GM19239 (cell line): ENCODE results near the gene GRAMD1A.
"Not testable (repeated sequence)": the region's sequence is repeated elsewhere in the genome, so short reads cannot be mapped to it uniquely, and the experiment has no call there.

Source experiments
- DNase-seq: peaks from one replicate; pipeline ENCODE4 v3.0.0; 2011; ENCODE audit warnings: low spot score; ENCODE audit not compliant: insufficient read length
- FAIRE-seq: peaks from 2 replicates; lab custom pipeline; 2011; peaks lifted over from hg19 to GRCh38; lab: Jason Lieb, UNC

Gene GRAMD1A

GRCh38 chr19:35015270-35015953 lies 15.3 kb downstream of the GRAMD1A start:
- DNase-seq, result no peak
- FAIRE-seq, result no peak

- DNase-seq (no peak), FAIRE-seq (no peak)
These were observed 15.8 kb downstream of the GRAMD1A start for GRCh38 chr19:35015954-35016351.

GRCh38 chr19:35017507-35017906 lies 17.4 kb downstream of the GRAMD1A start:
- DNase-seq (no peak), FAIRE-seq (no peak)

- DNase-seq, result no peak
- no peak for FAIRE-seq
These were observed 18.3 kb downstream of the GRAMD1A start for GRCh38 chr19:35018379-35018778.

- FAIRE-seq (no peak), DNase-seq (no peak)
These were observed 19.0 kb downstream of the GRAMD1A start for GRCh38 chr19:35019144-35019543.

GRCh38 chr19:35021016-35021415 lies 20.9 kb downstream of the GRAMD1A start:
- no peak for DNase-seq
- no peak for FAIRE-seq

- FAIRE-seq (no peak), DNase-seq (no peak)
These were observed 21.5 kb downstream of the GRAMD1A start for GRCh38 chr19:35021596-35021995.

GRCh38 chr19:35022460-35022859 lies 22.3 kb downstream of the GRAMD1A start:
- DNase-seq, result no peak

GRCh38 chr19:35023428-35023827 lies 23.3 kb downstream of the GRAMD1A start:
- FAIRE-seq (no peak), DNase-seq (no peak)

More at GRCh38 chr19:35022460-35022859, 22.3 kb downstream of the GRAMD1A start:
- no peak for FAIRE-seq

GRCh38 chr19:35024095-35024494 lies 24.0 kb downstream of the GRAMD1A start:
- FAIRE-seq (no peak), DNase-seq (no peak)

GRCh38 chr19:35025969-35026368 lies 25.8 kb downstream of the GRAMD1A start:
- no peak for FAIRE-seq
- DNase-seq, result no peak

GRCh38 chr19:35026418-35026817 lies 26.3 kb downstream of the GRAMD1A start:
- FAIRE-seq (no peak), DNase-seq (no peak)

GRCh38 chr19:35027009-35027408 lies 26.9 kb downstream of the GRAMD1A start:
- DNase-seq, result no peak
- FAIRE-seq, result no peak

- DNase-seq (no peak), FAIRE-seq (no peak)
These were observed 27.9 kb downstream of the GRAMD1A start for GRCh38 chr19:35027851-35028599.

- not testable (repeated sequence) for FAIRE-seq, DNase-seq
These were observed 28.4 kb downstream of the GRAMD1A start for GRCh38 chr19:35028600-35028885.

GRCh38 chr19:35029275-35029736 lies 29.2 kb downstream of the GRAMD1A start:
- DNase-seq, FAIRE-seq: not testable (repeated sequence)

GRCh38 chr19:35029737-35030256 lies 29.7 kb downstream of the GRAMD1A start:
- no peak for FAIRE-seq
- no peak for DNase-seq

GRCh38 chr19:35030257-35031071 lies 30.3 kb downstream of the GRAMD1A start, which contains the start of gene SCN1B:
SCN1B (plus strand) TSS chr19:35030470; CDS start chr19:35030821, 351 bp downstream.
- no peak for FAIRE-seq
- DNase-seq, result no peak

GRCh38 chr19:35031072-35031881 lies 31.2 kb downstream of the GRAMD1A start:
- DNase-seq (no peak), FAIRE-seq (no peak)
